Measurements from ENCODE around the gene NSUN5.
"Not testable (repeated sequence)": the region's sequence is repeated elsewhere in the genome, so short reads cannot be mapped to it uniquely, and the experiment has no call there.

NSUN5 gene

DNA sequence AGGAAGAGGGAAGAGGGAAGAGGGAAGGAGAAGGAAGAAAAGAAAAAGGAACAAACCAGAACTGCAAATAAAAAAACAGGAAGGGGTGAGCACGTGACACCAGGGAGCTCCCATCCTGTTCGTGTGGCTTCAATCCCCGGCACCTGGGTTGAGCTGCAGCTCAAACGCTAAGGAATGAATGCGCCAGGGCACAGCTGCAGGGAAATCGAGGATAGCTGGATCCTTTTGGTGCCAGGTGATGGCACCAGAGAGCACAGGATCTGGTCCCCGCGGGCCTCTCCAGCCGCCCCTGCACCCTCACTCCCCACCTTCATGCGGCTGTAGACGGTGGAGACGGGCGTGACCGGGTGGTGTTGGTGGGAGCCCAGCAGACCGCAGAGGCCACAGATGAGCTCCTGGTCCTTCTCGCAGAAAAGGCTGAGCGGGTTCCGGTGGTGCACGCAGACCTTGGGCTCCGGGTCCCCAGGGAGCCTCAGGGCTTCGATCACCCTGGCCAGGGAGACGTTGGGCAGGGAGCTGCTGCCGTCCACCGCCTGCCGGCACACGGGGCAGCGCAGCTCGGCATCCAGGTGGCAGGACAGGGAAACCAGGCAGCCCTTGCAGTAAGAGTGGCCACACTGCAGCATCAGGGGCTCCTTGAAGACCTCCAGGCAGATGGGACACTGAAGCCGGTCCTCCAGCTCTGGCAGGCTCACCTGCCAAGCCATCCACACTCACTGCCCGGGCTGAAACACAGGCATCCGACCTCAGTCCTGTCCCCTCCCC lies 15.6 kb upstream of the NSUN5 start:
- DNase-seq, result peak; percentile 44

GRCh38 chr7:73323434-73324080 lies 14.9 kb upstream of the NSUN5 start:
- not testable (repeated sequence) for DNase-seq

DNA sequence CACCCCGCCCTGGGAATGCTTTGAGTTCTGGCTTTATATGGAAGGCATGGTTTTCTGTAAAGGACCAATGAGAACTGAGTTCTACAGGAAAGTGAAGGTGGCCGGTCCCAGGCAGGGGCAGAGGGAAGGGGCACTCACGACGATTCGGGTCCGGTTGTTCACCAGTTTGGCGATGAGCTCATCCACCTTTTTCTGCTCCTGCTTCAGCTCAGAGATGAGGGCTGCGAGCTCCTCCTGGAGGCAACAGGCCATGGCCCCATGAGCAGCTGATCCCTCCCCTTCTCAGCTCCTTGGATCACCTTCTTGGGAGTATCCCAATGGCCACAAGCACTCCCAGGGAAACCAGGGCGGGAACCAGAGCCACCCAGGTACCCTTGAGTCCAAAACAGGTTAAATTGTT lies 11.4 kb upstream of the NSUN5 start:
- not testable (repeated sequence) for DNase-seq

DNA sequence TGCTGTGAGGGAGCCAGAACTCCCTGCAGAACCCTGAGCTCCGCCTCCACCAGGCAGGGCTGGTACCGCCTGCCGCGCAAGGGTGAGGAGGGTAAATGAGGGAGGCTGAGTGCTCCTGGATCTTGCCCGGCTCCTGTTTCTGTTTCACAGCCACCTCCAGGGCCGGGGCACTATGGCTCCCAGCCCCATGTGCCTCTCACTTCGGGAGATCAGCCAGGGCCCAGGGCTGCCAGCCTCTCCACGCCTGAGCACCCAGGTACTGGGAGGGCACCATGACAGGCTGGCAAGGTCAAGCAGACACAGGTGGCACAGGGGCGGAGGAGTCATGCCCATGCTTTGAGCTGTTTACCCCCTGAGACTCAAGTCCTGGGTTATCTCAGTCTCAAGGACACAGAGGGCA lies 10.9 kb upstream of the NSUN5 start:
- DNase-seq, result not testable (repeated sequence)

GRCh38 chr7:73318656-73319204 lies 10.1 kb upstream of the NSUN5 start:
- not testable (repeated sequence) for DNase-seq

DNA sequence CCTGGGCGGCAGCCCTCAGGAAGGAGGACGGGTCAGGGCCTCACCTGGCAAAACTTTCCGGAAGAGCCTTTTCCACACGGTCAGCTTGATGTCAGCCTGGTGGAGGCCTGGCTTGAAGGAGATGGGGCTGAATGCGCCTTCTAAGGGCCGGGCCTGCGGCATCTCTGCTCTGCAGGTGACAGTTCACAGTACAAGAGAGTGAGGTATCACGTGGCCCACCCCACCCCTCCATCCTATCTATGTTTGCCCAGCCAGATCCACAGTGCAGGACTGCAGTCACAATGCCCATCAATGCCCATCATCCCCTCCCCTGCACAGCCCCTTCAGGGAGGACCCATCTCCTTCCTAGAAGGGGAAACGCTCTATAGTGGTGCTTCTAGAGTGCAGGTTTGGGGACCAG lies 7.9 kb upstream of the NSUN5 start:
- DNase-seq, result no peak

DNA sequence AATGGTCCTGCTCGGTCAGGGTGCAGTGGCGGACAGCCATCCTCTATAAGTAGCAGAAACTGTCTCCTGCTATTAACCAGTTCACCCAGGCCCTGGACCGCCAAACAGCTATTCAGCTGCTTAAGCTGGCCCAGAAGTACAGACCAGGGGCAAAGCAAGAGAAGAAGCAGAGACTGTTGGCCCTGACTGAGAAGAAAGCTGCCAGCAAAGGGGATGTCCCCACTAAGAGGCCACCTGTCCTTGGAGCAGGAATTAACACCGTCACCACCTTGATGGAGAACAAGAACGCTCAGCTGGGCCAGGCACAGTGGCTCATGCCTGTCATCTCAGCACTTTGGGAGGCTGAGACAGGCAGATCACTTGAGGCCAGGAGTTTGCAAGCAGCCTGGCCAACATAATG lies 5.6 kb upstream of the NSUN5 start:
- DNase-seq, result no peak

GRCh38 chr7:73313521-73313906 lies 4.9 kb upstream of the NSUN5 start:
- no peak for DNase-seq

DNA sequence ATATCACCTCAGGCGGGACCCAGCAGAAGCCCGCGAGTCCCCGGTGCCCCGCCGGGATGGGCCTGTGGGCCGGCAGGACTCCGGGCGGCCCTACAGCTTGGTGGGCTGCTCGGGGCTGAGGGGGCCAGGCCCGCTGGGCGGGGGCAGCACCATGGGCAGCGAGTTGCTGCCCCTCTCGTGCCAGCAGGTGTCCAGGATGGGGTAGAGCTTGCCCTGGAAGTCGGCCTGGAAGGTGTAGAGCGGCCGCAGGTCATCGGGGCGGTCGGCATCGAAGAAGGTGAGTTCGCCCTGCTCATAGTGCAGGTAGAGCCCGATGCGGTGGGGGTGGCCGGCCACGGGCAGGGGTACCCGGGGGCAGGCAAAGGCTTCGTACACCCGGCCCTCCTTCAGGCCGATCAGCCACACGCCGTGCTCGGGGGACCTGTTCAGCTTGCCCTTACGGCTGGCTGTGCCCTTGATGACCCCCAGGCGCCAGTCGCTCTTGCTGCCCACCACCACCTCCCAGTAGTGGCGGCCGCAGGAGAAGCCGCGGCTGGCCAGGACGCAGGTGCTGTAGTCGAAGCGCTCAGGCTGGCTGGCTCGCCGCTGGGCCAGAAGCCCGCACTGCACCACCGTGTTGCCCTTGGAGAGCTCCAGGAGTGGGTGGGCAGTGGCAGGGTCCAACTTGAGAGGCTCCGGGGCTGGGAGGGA lies 4.3 kb upstream of the NSUN5 start:
- DNase-seq, result no peak

DNA sequence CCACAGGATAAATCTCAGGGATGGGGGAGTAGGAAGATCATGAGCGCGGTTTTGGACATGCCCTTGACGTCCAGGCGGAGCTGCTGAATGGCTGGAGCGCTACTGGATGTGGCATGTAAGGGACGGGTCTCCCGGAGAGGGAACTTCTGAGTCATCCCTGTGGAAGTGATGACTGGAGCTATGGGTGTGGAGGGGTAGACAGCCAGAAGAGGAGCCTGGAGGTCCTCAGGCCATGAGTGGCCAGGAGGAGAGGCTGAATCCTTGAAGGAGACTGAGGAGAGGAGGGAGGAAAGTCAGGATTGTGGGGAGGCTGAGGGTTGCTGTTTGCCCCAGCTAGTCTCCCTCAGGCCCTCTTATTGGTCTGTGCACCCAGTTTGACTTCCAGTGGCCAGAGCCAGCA lies 2.8 kb upstream of the NSUN5 start:
- not testable (repeated sequence) for DNase-seq

DNA sequence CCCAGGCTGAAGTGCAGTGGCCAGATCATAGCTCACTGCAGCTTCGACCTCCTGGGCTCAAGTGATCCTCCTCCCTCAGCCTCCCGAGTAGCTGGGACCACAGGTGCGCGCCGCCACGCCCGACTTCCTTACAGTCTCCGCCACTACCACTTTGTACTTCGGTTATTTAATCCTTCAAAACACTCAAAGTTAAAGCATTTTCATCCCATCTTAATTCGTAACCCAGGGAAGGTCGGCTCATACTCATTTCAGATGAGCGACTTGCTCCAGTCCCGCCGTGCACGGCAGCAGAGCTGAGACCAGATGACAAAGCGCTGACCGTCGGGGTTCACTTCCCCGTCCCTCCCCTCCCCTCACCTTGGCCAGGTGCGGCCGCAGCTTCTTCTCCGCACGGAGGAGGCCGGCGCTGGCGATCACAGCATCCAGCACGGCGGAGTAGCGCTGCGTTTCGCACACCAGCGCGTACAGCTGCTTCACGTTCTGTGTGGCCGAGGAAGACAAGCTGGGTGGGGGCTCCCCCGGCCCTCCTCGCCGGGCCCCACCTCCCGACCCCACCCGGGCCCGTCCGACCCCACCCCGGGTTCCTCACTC lies 457 bp downstream of the NSUN5 start:
- DNase-seq, result no peak

GRCh38 chr7:73307436-73307835 lies 1.2 kb downstream of the NSUN5 start:
- DNase-seq, result no peak

DNA sequence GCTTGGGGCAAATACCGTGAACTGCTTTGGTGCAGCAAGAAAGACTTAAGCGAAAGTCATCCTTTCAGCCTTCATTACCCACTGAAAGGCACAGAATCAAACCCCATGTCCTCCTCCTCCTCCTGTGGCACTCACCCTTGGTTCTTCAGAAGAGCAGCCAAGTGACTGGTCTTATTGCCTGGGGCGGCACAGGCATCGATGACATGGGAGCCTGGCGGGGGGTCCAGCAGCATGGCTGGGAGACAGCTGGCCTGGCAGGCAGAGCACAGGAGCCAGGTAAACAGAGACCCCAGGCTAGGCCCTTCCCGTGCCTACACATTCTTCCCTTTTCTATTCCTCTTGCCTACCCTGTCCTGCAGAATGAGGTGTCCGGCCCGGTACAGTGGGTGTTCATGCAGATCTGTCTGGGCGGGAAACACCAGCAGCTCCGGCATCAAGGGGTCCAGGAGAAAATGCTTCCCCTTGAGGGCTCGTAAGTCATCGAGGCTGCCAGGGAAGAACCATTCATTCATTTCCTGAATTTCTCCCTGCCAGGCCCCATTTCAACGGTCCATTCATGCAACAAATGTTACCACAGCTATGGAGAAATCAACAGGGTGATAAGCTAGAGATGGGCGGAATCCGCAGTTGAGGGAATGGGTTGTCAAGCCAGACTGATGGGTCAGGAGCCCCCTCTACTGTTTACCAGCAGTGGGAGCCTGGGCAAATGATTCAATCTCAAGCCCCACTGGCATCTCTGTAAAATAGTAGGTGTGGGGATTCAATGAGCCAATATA lies 3.8 kb downstream of the NSUN5 start:
- not testable (repeated sequence) for DNase-seq

- DNase-seq, result no peak
Observed at GRCh38 chr7:73304071-73304470, 4.6 kb downstream of the NSUN5 start.

DNA sequence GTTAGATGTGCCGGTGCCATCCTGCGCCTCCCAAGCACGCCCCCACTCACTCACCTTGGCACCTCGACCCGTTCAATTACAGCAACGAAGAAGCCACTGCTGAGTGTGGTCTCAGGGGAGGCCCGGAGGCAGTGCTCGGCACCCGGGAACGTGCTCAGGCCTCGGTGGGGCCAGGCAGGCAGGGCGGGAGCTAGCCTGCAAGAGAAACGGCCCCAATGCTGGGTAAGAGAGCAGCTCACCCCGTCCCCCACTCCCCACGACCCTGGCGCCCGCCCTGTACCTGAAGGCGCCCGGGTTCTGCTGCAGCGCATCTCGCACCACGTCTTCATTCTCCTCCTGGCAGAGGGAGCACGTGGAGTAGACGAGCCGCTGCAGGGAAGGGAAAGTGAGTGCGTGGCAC lies 5.1 kb downstream of the NSUN5 start:
- no peak for DNase-seq

GRCh38 chr7:73302846-73303245 lies 5.8 kb downstream of the NSUN5 start:
- not testable (repeated sequence) for DNase-seq

- DNase-seq, result not testable (repeated sequence)
Observed at GRCh38 chr7:73301108-73301507, 7.5 kb downstream of the NSUN5 start.

DNA sequence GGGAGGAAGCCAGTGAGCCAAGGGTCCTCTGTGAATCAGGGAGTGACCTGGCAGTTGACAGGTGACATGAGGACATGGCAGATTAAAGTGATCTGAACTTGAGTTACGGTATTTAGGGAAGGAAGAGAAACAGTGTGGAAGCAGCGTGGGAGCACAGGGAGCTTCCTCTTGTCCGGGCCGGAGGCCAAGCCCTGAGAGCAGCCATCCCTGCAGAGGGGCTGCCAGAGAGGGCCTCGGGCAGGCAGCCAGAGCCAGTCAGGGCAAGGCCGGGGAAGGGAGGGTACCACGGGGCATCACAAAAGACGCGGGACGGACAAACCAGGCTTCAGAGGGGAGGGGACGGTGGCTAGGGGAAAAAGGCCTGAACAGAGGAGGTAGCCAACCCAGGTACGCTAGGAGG lies 8.8 kb downstream of the NSUN5 start:
- DNase-seq, result not testable (repeated sequence)

DNA sequence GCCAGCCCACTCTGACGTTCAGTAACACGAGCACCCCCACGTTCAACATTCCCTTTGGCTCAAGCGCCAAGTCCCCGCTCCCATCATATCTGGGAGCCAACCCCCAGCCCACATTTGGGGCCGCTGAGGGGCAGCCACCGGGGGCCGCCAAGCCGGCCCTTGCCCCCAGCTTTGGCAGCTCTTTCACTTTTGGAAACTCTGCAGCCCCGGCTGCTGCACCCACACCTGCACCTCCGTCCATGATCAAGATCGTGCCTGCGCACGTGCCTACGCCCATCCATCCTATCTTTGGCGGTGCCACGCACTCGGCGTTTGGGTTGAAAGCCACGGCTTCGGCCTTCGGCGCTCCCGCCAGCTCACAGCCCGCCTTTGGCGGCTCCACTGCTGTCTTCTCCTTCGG lies 10.9 kb downstream of the NSUN5 start:
- not testable (repeated sequence) for DNase-seq

GRCh38 chr7:73297235-73297634 lies 11.4 kb downstream of the NSUN5 start:
- not testable (repeated sequence) for DNase-seq

DNA sequence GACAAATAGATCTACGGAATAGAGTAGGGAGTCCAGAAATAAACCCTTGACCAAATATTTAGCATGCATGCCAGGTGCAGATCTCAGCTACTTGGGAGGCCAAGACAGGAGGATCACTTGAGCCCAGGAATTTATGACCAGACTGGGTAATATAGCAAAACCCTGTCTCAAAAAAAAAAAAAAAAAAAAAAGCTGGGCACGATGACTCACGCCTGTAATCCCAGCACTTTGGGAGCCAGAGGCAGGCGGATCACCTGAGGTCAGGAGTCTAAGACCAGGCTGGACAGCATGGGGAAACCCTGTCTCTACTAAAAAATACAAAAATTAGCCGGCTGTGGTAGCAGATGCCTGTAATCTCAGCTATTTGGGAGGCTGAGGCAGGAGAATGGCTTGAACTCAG lies 31.4 kb downstream of the NSUN5 start:
- DNase-seq, result not testable (repeated sequence)

- not testable (repeated sequence) for DNase-seq
Observed at GRCh38 chr7:73267813-73268212, 40.8 kb downstream of the NSUN5 start.

Data from activated CD4-positive, alpha-beta T cell treated with anti-CD3 and anti-CD28 coated beads, Interleukin-2, amount 50 U/mL, for 1 hour (primary cell).